Measurements from ENCODE around the gene ABCB11. TPM values are rescaled to one million over a fixed set of nuclear protein-coding genes. Genes with fewer than 3 reads are reported as not detected.

The ABCB11 gene
- 0.02 to 0.18 TPM (median 0.07 TPM) in 3 replicates for total RNA-seq

DNA sequence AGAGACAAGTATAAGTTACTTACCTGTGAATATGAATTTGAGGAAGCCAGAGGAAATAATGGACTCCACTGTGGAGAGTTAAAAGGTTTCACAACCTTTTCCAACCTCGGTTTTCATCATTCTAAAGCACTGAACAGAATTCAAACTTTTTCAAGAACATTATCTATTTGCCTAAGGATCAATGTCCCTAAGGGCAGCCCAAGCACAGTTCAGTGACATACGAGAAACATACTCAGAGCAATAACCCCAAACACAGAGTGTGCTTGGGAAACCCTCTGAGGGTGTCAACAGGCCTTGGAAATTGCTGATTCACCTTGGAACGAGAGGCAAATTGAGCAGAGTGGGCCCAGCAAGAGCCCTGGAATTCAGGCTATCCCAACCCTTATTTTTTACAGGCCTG lies at the start of gene ABCB11:
Gene ABCB11 (minus strand): TSS at position 123 of the 400 bp plus-strand sequence. CDS start 13,199 bp downstream, outside the sequence.
- no peaks in the 10 kb centered on the region for H3K36me3 Mint-ChIP-seq
- no peak within 1 kb of the TSS for H3K27ac Mint-ChIP-seq
- peaks cover 1% of the 10 kb centered on the region for H3K27me3 Mint-ChIP-seq (ENCODE audit: low read depth)
- TF ChIP-seq, protein P1, sequence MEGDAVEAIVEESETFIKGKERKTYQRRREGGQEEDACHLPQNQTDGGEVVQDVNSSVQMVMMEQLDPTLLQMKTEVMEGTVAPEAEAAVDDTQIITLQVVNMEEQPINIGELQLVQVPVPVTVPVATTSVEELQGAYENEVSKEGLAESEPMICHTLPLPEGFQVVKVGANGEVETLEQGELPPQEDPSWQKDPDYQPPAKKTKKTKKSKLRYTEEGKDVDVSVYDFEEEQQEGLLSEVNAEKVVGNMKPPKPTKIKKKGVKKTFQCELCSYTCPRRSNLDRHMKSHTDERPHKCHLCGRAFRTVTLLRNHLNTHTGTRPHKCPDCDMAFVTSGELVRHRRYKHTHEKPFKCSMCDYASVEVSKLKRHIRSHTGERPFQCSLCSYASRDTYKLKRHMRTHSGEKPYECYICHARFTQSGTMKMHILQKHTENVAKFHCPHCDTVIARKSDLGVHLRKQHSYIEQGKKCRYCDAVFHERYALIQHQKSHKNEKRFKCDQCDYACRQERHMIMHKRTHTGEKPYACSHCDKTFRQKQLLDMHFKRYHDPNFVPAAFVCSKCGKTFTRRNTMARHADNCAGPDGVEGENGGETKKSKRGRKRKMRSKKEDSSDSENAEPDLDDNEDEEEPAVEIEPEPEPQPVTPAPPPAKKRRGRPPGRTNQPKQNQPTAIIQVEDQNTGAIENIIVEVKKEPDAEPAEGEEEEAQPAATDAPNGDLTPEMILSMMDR (IDR thresholded peaks at IDR 0.05; ENCODE audit: unreplicated experiment) = no peak
- no peaks in the 10 kb centered on the region for H3K9me3 Mint-ChIP-seq
- no peak for DNase-seq (ENCODE audit: low spot score in 2 of 2, unreplicated experiment in 2 of 2)
- H3K4me3 Mint-ChIP-seq = no peak within 1 kb of the TSS
- H3K4me1 Mint-ChIP-seq = no peaks in the 10 kb centered on the region

DNA sequence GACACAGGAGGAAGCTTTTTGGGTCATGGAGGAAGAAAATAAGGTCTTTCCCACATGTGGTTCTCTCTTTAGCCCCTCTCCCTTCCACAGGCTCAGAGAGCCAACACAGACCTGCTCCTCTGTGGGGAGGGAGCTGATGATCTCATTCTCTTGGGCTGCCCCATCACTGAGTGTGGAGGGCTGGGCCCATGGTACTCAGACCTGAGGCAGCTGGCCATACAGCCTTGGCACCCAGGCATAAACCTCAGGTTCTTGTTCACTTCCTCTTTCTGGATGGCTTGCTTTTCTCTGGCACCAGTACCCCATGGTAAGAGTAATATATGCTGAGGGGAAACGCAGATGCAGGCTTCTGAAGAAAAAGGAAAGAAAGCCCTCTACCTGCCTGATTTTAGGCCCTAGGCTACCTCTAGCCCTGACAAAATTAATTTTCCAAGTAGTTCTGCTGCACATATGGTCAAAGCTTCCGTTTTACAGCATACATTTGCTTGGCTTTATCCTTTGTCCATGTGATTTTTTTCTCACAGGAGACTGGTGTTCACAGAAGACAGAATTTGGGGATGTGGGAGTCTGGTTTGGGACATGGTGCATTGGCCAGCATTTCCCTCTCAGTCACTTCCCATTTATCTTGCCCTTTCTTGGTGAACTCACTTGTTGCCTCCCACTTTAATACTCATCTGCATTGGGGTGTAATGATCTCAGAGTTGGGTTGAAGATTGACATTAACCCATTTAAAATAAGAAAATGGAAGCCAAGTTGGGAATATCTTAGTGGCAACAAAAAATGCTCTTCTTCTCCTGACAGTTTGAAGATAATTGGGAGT lies 49.3 kb upstream of the ABCB11 start:
- Mint-ChIP-seq H3K9me3 (peaks cover 17% of the 10 kb centered on the region), H3K4me3 (no peak overlapping the region), H3K27ac (no peak overlapping the region), H3K36me3 (no peaks in the 10 kb centered on the region), H3K4me1 (peaks cover 7% of the 10 kb centered on the region), H3K27me3 (ENCODE audit: low read depth) (peaks cover 56% of the 10 kb centered on the region)
- TF ChIP-seq, protein P1 (IDR thresholded peaks at IDR 0.05; ENCODE audit: unreplicated experiment) = no peak
- DNase-seq (ENCODE audit: low spot score in 2 of 2, unreplicated experiment in 2 of 2) = no peak

DNA sequence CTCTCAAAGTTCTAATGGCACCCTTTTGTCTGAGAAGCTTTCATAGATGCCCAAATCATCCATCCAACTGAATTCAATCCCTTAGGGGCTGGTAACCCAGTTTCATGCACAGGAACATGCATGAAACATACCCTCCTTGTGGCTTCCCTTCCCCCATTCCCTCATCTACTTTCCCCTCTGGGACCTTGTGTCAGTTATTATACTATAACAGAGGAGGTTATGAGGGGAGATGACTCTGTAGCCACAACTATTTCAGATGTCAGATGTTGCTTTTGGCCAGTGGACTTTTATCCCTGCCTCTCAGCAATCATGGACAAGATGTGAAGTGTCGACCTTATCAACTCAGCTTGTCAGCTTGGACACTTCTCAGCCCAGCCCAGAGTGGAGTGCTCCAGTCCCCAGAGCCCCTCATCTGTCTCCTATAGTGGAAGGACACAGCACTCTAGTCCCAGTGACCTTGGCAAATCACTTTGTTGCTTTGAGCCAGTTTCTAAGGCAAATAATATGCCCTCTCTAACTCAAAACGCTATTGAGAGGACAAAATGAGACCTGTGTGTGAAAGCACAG lies 46.6 kb upstream of the ABCB11 start:
- TF ChIP-seq, protein P1 (IDR thresholded peaks at IDR 0.05; ENCODE audit: unreplicated experiment) = no peak
- peaks cover 40% of the 10 kb centered on the region for H3K27me3 Mint-ChIP-seq (ENCODE audit: low read depth)
- H3K27ac Mint-ChIP-seq = no peak overlapping the region
- H3K36me3 Mint-ChIP-seq = no peaks in the 10 kb centered on the region
- H3K4me3 Mint-ChIP-seq = no peak overlapping the region
- no peaks in the 10 kb centered on the region for H3K9me3 Mint-ChIP-seq
- no peak for DNase-seq (ENCODE audit: low spot score in 2 of 2, unreplicated experiment in 2 of 2)
- H3K4me1 Mint-ChIP-seq = peaks cover 7% of the 10 kb centered on the region

DNA sequence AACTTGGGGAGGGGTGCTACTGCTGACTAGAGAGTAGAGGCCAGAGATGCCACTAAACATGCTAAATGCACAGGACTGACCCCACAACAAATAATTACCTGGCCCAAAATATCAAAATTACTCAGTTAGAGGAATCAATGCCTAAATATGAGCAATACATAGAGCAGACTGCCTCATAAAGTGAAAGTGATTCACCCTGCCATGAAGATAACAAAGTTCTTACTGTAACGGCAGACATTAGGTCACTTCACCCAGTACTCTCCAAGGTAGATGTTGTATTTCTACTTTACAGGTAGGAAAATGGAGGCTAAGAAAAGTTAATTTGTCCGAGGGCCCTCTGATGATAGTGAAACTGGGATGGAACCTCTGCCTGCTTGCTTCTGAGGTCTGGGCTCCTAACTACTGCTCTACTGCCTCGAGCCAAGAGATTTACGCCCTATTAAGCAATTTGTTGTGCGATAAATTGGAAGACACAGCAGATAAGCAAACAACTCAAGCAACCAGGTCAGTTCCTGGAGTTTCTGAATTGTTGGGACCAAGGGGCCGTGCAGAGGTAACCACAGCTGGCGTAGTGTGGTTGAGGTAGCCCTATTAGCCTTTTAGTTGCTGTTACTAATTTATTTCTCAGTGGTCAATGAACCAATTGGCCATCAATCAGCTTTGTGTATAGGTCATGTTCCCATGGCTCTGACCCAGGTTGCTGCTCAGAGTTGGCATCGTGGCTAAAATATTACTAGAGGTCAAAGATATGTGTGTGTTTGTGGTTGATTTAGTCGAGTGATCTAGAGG lies 43.0 kb upstream of the ABCB11 start:
- Mint-ChIP-seq H3K4me1 (no peaks in the 10 kb centered on the region), H3K36me3 (no peaks in the 10 kb centered on the region), H3K27me3 (ENCODE audit: low read depth) (peaks cover 44% of the 10 kb centered on the region), H3K9me3 (no peaks in the 10 kb centered on the region), H3K27ac (no peak overlapping the region), H3K4me3 (no peak overlapping the region)
- no peak for DNase-seq (ENCODE audit: low spot score in 2 of 2, unreplicated experiment in 2 of 2)
- TF ChIP-seq, protein P1 (IDR thresholded peaks at IDR 0.05; ENCODE audit: unreplicated experiment) = no peak

DNA sequence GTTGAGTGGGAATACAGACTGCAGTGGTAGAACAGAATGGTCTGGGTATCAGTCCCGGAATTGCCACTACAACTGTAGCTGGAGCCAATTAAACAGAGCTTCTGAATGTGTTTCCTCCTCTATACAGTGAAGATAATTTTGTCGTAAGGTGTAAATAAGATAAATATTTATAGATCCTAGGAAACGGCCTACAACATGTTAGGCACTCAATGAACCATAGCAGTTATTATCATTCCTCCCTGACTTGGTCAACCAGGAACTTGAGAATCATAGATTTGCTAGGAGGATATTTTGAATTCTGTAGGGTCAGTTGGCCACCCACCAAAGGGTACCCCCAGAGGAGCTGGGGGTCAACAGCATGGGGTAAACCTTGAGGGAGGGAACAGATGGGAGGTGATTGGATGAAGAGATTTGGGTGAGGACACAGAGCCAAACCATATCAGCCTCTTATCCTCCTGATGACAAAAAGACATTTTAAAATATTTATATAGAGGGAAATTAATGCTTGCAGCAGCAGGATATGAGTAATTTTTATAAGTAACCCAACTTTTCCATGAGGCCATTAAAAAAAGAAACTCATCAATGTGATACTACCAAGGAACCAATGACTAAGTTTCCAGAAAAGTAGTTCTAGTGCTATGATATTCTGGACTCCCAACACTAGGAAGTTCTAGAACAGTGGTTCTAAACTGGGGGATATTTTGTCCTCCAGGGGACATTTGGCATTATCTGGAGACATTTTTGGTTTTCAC lies 42.3 kb upstream of the ABCB11 start:
- H3K27ac Mint-ChIP-seq = no peak overlapping the region
- H3K36me3 Mint-ChIP-seq = no peaks in the 10 kb centered on the region
- TF ChIP-seq, protein P1 (IDR thresholded peaks at IDR 0.05; ENCODE audit: unreplicated experiment) = no peak
- peaks cover 43% of the 10 kb centered on the region for H3K27me3 Mint-ChIP-seq (ENCODE audit: low read depth)
- H3K9me3 Mint-ChIP-seq = no peaks in the 10 kb centered on the region
- DNase-seq (ENCODE audit: low spot score in 2 of 2, unreplicated experiment in 2 of 2) = no peak
- H3K4me1 Mint-ChIP-seq = no peaks in the 10 kb centered on the region
- H3K4me3 Mint-ChIP-seq = no peak overlapping the region
